Spinal cord (tissue), 10 donors: ENCODE data around the gene ZNF280A. TPM values are rescaled to one million over a fixed set of nuclear protein-coding genes. Genes with fewer than 3 reads are reported as not detected.
"Not testable (repeated sequence)": the region's sequence is repeated elsewhere in the genome, so short reads cannot be mapped to it uniquely, and the experiment has no call there.

Experiments
- DNase-seq, 6 donors: peaks; one replicate each; pipeline versions ENCODE4 v3.0.0 to v3.0.0-alpha.2; 2013 to 2015; ENCODE audit warnings: low spot score in 6 of 6, low read depth in 4 of 6
- H3K27ac ChIP-seq: one replicate; pipeline ENCODE4 v1.5.1; 2013; ENCODE audit warnings: low read depth, low read length, control low read depth
- H3K27me3 ChIP-seq: one replicate; pipeline ENCODE4 v1.6.1; 2013; ENCODE audit warnings: low read length; ENCODE audit not compliant: control insufficient read depth, insufficient read depth
- H3K36me3 ChIP-seq: one replicate; pipeline ENCODE4 v1.6.1; 2013; ENCODE audit warnings: low read length; ENCODE audit not compliant: control insufficient read depth, insufficient read depth
- H3K4me1 ChIP-seq: one replicate; pipeline ENCODE4 v1.6.1; 2013; ENCODE audit warnings: low read length; ENCODE audit not compliant: control insufficient read depth, insufficient read depth
- H3K4me3 ChIP-seq: one replicate; pipeline ENCODE4 v1.5.1; 2013; ENCODE audit warnings: low read depth, low read length, control low read depth
- H3K9me3 ChIP-seq: one replicate; pipeline ENCODE4 v1.6.1; 2013; ENCODE audit warnings: low read length; ENCODE audit not compliant: control insufficient read depth, insufficient read depth
- WGBS: methylation state at CpG from one replicate; pipeline ENCODE4 v1.1.5; 2013; ENCODE audit warnings: missing lambda C conversion rate; ENCODE audit not compliant: insufficient coverage; 5-methylcytosine and 5-hydroxymethylcytosine counted together
- polyA plus RNA-seq, 2 donors: library from polyadenylated mRNA; unstranded; fragments of 120-200 nt; gene quantifications; one replicate each; pipeline ENCODE4 v1.2.1, GENCODE V29; 2013; ENCODE audit not compliant: insufficient read length in 2 of 2
- total RNA-seq, 2 donors: library from RNA; depleted of rRNA in 1 of 2; stranded (reverse); fragments of 120-200 nt in 1 of 2; fragments of >200 nt in 1 of 2; gene quantifications; one replicate each; pipeline versions ENCODE4 v1.2.3 to v1.2.4, GENCODE V29; 2013 to 2014
- donor health status: healthy.

The ZNF280A gene
- total and polyA plus RNA-seq, 4 donors, result 0.10 to 0.50 (median 0.18) TPM; not detected in 1

DNA sequence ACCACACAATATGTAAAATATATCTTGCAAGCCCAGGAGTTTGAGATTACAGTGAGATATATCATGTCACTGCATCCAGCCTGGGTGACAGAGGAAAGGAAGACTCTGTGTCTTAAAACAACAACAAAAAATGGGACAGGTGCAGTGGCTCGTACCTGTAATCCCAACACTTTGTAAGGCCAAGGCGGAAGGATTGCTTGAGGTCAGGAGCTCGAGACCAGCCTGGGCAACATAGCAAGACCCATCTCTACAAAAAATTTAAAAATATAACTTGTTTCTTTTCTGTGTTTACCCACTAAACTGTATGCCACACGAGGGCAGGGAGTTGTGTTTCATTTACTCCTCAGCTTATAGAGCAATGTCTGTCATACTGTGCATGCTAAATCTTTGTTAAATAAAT, 3.1 kb downstream of the ZNF280A start:
- Histone ChIP-seq H3K27ac (no peak overlapping the region), H3K36me3 (no peaks in the 10 kb centered on the region), H3K9me3 (no peaks in the 10 kb centered on the region), H3K4me3 (no peak overlapping the region), H3K27me3 (no peaks in the 10 kb centered on the region), H3K4me1 (no peaks in the 10 kb centered on the region)
- 79% methylated on average over 2 of the region's 4 CpGs for WGBS
- DNase-seq, result no peak

DNA sequence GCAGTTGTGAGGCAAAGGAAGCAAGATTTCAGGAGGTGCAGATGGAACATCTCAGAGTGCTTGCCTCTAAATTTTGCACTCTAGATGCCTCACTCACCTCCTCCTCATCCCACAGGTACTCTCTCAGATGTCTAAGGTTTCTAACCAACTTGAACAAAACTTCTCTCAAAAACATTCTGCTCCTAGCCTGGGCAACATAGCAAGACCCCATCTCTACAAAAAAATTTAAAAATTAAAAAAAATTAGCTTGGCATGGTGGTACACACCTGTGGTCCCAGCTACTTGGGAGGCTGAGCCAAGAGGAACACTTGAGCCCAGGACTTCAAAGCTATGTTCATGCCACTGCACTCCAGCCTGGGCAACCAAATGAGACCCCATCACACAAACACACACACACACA, 4.2 kb downstream of the ZNF280A start:
- Histone ChIP-seq H3K36me3 (no peaks in the 10 kb centered on the region), H3K27me3 (no peaks in the 10 kb centered on the region), H3K27ac (no peak overlapping the region), H3K4me3 (no peak overlapping the region), H3K9me3 (no peaks in the 10 kb centered on the region), H3K4me1 (no peaks in the 10 kb centered on the region)
- no peak for DNase-seq

DNA sequence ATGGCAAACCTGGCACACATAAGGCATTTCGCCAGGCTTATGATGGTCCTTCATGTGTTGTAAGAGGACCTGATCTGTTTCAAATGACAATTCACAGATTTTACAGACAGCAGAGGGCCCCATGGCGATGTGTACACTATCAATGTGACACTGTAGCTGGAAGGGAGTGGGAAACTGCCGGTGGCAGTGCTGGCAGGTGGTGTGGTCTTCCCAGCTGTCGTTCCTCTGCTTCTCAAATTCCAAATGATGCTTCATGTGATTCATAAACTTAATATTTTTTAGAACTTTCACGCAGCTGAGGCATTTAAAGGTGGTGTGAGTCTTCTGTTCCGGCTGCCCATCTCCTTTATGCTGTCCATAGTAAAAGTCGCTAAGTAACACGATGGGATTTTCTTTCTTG, 5.6 kb downstream of the ZNF280A start:
- not testable (repeated sequence) for H3K4me1 ChIP-seq, H3K9me3 ChIP-seq, H3K4me3 ChIP-seq, H3K27ac ChIP-seq, H3K36me3 ChIP-seq, H3K27me3 ChIP-seq
- 92% methylated on average over 4 of the region's 8 CpGs for WGBS
- peak in 1 of 6 donors; percentile 12 for DNase-seq

DNA sequence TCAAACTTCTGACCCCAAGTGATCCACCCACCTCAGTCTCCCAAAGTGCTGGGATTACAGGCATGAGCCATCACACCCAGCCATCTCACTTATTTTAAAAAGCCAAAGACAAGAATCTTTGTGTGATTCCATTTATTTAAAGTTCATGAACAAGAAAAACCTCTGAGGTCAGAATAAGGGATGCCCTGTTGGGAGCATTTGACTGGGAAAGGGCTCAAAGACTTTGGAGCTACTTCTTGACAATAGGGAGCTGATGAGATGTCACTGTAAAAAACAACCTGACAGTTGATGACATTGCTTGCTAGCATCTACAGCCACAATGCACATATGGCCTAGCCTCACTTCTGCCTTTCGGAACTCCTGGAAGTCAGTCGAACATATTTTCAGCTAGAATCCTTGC, 6.5 kb downstream of the ZNF280A start:
- no peak for DNase-seq
- Histone ChIP-seq H3K4me3 (no peak overlapping the region), H3K9me3 (no peaks in the 10 kb centered on the region), H3K36me3 (no peaks in the 10 kb centered on the region), H3K27me3 (no peaks in the 10 kb centered on the region), H3K4me1 (peaks cover 5% of the 10 kb centered on the region), H3K27ac (no peak overlapping the region)
- WGBS, result 95% methylated on average over 2 of the region's 2 CpGs

DNA sequence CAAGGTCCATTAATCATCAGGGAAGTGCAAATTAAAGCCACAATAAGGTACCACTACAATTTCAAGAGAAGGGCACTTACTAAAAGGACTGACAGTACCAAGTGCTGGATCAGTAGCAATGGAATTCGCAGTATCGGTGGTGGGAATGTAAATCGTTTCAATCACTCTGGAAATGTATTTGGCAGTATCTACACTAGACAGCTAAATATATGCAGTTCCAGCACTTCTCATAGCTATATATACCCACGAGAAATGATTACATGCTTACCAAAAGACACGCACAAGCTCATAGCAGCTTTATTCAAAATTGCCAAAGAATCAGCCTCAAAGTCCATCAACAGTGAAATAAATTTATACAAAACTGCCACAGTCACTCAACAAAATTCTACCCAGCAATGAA, 7.1 kb downstream of the ZNF280A start:
- no peak overlapping the region for H3K4me3 ChIP-seq
- no peaks in the 10 kb centered on the region for H3K36me3 ChIP-seq
- no peaks in the 10 kb centered on the region for H3K9me3 ChIP-seq
- H3K4me1 ChIP-seq, result peaks cover 5% of the 10 kb centered on the region
- no peaks in the 10 kb centered on the region for H3K27me3 ChIP-seq
- WGBS, result 100% methylated on average over 1 of the region's 5 CpGs
- DNase-seq, result peak in 1 of 6 donors; percentile 6
- no peak overlapping the region for H3K27ac ChIP-seq

DNA sequence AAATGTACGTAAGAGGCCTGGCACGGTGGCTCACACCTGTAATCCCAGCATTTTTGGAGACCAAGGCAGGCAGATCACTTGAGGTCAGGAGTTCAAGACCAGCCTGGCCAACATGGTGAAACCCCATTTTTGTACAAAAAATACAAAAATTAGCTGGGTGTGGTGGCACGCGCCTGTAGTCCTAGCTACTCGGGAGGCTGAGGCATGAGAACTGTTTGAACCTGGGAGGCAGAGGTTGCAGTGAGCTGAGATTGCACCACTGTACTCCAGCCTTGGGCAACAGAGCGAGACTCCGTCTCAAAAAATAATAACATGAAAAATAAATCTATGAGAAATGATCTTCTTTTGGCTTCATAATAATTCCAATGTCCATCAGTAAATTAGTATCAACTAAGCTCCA, 9.2 kb downstream of the ZNF280A start:
- not testable (repeated sequence) for H3K27ac ChIP-seq, H3K4me1 ChIP-seq, H3K36me3 ChIP-seq, H3K4me3 ChIP-seq, DNase-seq, H3K27me3 ChIP-seq, H3K9me3 ChIP-seq
- 97% methylated on average over 5 of the region's 7 CpGs for WGBS

DNA sequence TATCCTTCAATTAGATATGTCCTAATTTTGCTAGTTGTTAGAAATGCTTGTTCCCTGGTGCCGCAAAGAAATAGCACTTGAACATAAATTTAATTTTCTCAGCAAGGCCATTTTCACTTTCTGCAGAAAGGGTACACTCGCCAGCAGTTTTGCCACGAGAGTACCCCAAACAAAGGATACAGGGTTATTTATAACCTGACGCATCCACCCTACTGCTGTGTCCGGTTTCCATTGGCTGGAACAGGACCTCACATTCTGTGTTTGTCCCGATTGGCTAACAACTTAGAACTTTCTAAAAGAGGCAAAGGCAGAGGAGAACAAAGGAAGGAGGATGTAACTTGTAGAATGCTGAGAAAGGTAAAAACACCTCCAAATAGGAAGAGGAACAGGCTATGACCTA, 10.2 kb downstream of the ZNF280A start:
- not testable (repeated sequence) for H3K4me3 ChIP-seq, H3K36me3 ChIP-seq, H3K27me3 ChIP-seq, H3K9me3 ChIP-seq, DNase-seq, H3K27ac ChIP-seq, H3K4me1 ChIP-seq
- WGBS, result 90% methylated on average over 3 of the region's 6 CpGs

DNA sequence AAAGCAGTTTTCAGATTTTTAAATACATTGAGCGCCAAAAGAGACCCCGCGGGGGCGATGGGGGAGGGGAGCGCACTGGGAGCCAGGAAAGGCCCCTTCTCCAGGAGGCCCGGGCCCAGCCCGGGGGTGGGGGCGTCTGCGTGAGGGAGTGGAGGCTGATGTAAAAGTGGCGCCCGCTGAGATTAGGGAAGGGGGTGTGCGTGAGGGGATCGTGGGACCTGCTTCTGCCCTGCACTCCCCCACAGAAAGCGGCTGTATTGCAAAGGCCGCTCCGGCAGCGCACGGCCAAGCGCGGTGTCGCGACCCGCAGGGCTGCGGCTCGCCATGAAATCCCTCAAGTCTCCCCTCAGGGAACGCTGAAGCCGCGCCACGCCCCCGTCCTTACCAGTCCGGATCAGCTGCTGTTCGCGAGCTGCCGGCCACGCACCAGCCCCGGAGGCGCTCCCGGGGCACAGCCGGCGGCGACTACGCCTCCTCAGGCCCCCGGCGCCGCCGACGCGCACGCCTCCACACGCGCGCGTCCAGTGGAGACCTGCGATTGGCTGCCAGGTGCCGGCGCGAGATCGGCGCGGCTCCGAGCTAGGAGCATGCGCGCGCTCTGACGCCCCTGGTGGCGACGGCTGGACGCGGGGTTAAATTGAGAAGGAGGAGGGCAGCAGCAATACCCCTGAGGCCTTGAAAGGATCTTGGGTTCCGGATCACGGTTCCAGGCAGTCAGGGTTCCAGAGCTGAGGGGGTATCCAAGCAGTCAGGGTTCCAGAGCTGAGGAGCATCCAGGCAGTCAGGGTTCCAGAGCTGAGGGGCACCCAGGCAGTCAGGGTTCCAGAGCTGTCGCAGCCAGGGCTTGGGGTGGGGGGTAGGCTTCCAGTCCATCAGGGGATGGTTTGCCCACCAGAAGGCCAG, 11.5 kb downstream of the ZNF280A start, which contains the start of gene ZNF280B:
Gene ZNF280B, minus strand, starts transcription at position 469 of the 903 bp plus-strand sequence. CDS start 19,344 bp downstream, outside the sequence.
- Histone ChIP-seq H3K4me3 (peak within 1 kb of the TSS; percentile 72), H3K9me3 (no peaks in the 10 kb centered on the region), H3K27me3 (no peaks in the 10 kb centered on the region), H3K4me1 (peaks cover 7% of the 10 kb centered on the region), H3K27ac (no peak within 1 kb of the TSS), H3K36me3 (peaks cover 4% of the 10 kb centered on the region)
- 2% methylated on average over 69 of the region's 72 CpGs for WGBS
- DNase-seq, result peak; percentile 47 to 96 (median 77)

DNA sequence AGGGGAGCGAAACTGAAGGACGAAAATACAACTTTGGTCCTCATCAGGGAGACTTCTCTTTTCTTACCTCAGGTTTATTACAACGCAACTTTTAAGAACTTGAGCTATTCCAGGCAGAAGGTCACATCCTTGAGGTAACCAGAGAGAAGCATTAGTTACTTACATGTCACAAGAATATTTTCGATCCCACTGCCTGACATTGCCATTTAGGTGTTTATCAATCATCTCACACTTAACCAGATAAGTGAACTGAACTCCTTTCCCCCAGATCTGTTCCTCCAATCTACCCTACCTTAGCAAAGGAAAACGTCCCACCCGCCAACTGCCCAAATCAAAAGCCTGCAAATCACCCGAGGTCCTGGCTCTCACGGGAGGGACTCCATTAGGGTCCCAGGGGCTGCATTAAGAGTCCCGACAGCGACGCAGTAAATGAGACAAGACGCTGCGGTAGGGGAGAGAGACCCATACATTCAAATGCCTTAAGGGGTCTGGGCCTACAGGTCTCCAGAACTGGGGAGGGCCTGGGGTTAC, 12.3 kb downstream of the ZNF280A start:
- Histone ChIP-seq H3K4me1 (peaks cover 7% of the 10 kb centered on the region), H3K27ac (no peak overlapping the region)

DNA sequence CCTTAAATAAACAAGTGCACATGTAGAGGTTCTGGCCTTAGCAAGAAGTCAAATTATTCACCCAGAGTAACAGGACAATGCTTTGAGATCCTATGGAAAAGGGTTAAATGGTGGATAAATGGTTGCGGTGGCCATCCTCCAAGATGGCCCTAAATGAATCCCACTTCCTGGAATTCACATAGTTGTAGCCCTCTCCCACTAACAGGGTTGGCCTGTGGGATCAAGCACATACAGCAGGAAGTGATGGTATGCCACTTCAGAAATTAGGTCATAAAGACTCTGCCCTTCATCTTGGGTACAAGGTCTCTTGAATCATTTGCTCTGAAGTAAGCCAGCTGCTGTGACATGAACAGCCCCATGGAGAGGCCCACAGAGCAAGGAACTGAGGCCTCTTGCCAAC, 13.3 kb downstream of the ZNF280A start:
- WGBS, result no CpG with 5 or more reads among the region's 1 CpG

More for the DNA sequence above, 12.3 kb downstream of the ZNF280A start:
- Histone ChIP-seq H3K36me3 (peaks cover 4% of the 10 kb centered on the region), H3K27me3 (no peaks in the 10 kb centered on the region), H3K9me3 (no peaks in the 10 kb centered on the region), H3K4me3 (peak overlapping the region; percentile 72)
- DNase-seq, result peak in 1 of 6 donors; percentile 9
- WGBS, result 22% methylated on average over 13 of the region's 13 CpGs

More for the DNA sequence above, 13.3 kb downstream of the ZNF280A start:
- Histone ChIP-seq H3K27ac (no peak overlapping the region), H3K27me3 (no peaks in the 10 kb centered on the region), H3K4me3 (no peak overlapping the region), H3K4me1 (peaks cover 7% of the 10 kb centered on the region), H3K9me3 (no peaks in the 10 kb centered on the region), H3K36me3 (peaks cover 7% of the 10 kb centered on the region)
- DNase-seq, result no peak
